Vagina (tissue), 2 donors: Measurements from ENCODE around the gene PAPPA.

Source experiments
- POLR2A ChIP-seq, 2 donors: fragments of 450-650 bp; IDR thresholded peaks; one replicate each; pipeline ENCODE4 v1.6.1; 2017; ENCODE audit warnings: antibody characterized with exemption in 2 of 2, mild to moderate bottlenecking in 2 of 2, moderate library complexity in 2 of 2
- POLR2AphosphoS5 ChIP-seq, 2 donors: sonication (generic); formaldehyde crosslinking; IDR thresholded peaks; one replicate each; pipeline ENCODE4 v1.9.0; 2017; ENCODE audit warnings: antibody characterized with exemption in 2 of 2, mild to moderate bottlenecking in 2 of 2, low read depth in 1 of 2; ENCODE audit not compliant: insufficient read depth in 1 of 2
- TF ChIP-seq, protein P1 (sequence below), 3 experiments: fragments of 450-650 bp in 2 of 3; fragments of 200-600 bp in 1 of 3; sonication (generic) in 1 of 3; IDR thresholded peaks; one replicate each; pipeline ENCODE4 v1.5.1; 2017 to 2019; ENCODE audit warnings: antibody characterized with exemption in 3 of 3, mild to moderate bottlenecking in 2 of 3, moderate library complexity in 2 of 3

DNA sequence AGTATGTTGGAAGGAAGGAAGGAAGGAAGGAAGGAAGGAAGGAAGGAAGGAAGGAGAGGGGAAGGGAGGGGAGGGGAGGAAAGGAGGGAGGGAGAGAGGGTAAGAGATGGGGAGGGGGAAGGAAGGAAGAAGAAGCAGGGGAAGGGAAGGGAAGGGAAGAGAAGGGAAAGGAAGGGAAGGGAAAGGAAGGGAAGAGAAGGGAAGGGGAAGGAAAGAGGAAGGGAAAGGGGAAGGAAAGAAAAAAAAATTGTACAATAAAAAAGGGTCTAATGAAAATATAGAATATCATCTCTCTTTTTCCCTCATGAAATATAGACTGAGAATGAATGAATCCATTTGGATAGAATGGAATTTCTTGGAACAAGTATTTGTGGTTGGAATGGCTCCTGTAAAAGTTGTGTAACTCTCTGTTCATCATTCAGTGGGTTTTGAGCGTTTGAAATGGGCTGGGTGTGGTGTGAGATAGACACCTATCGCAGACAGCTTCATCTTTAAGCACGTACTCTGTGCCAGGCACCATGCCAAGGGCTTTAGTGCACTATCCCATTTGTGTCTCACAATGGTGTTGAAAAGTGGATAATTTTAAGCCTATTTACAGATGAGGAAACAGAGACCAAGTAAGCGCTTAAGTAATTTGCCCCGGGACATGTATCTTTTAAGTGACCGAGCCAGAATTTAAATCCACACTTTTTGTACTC, 11.6 kb upstream of the PAPPA start:
- TF ChIP-seq, protein P1, sequence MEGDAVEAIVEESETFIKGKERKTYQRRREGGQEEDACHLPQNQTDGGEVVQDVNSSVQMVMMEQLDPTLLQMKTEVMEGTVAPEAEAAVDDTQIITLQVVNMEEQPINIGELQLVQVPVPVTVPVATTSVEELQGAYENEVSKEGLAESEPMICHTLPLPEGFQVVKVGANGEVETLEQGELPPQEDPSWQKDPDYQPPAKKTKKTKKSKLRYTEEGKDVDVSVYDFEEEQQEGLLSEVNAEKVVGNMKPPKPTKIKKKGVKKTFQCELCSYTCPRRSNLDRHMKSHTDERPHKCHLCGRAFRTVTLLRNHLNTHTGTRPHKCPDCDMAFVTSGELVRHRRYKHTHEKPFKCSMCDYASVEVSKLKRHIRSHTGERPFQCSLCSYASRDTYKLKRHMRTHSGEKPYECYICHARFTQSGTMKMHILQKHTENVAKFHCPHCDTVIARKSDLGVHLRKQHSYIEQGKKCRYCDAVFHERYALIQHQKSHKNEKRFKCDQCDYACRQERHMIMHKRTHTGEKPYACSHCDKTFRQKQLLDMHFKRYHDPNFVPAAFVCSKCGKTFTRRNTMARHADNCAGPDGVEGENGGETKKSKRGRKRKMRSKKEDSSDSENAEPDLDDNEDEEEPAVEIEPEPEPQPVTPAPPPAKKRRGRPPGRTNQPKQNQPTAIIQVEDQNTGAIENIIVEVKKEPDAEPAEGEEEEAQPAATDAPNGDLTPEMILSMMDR (IDR thresholded peaks at IDR 0.05), result no peak
- TF ChIP-seq POLR2A (IDR thresholded peaks at IDR 0.05) (no peak), POLR2AphosphoS5 (IDR thresholded peaks at IDR 0.05; ENCODE audit: insufficient read depth in 1 of 2, low read depth in 1 of 2) (no peak)
